Subcutaneous adipose tissue (tissue), 4 donors: ENCODE results near the gene FGF14. TPM values are rescaled to one million over a fixed set of nuclear protein-coding genes. Genes with fewer than 3 reads are reported as not detected.

Experiments
- CTCF ChIP-seq: fragments of 450-650 bp; IDR thresholded peaks from one replicate; pipeline ENCODE4 v1.5.1; 2016; ENCODE audit warnings: low read depth, mild to moderate bottlenecking, control low read depth, antibody characterized with exemption, moderate library complexity
- total RNA-seq, 4 donors: library from RNA; depleted of rRNA; stranded (reverse); fragments of >200 nt; gene quantifications; one replicate each; pipeline ENCODE4 v1.1.0, GENCODE V29; 2016

Gene FGF14
- total RNA-seq, 4 donors from 2014 or later = 0.17 to 3.6 (median 0.93) TPM

DNA sequence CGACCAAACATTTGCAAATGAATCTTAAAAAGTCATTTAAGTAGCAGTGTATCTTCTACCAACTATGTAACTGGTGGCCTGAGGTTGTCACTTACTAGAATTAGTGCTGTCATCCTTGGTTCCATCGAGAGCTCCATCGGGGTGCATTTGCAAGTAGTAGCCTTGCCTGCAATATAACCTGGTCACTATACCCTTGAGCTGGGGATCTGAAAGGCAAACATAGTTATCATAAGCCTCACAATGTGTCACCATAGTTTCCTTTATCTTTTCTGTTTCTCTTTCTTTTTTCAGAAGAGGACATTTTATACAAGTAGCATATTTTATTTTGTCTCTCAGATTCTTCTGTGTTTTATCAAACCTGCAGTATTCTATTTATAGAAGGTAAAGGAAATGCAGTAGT lies 526.8 kb downstream of the FGF14 start:
- no peak for TF ChIP-seq CTCF

GRCh38 chr13:101869553-101869952 lies 532.3 kb downstream of the FGF14 start:
- TF ChIP-seq CTCF = no peak

GRCh38 chr13:101868585-101869469 lies 533.0 kb downstream of the FGF14 start:
- no peak for TF ChIP-seq CTCF

DNA sequence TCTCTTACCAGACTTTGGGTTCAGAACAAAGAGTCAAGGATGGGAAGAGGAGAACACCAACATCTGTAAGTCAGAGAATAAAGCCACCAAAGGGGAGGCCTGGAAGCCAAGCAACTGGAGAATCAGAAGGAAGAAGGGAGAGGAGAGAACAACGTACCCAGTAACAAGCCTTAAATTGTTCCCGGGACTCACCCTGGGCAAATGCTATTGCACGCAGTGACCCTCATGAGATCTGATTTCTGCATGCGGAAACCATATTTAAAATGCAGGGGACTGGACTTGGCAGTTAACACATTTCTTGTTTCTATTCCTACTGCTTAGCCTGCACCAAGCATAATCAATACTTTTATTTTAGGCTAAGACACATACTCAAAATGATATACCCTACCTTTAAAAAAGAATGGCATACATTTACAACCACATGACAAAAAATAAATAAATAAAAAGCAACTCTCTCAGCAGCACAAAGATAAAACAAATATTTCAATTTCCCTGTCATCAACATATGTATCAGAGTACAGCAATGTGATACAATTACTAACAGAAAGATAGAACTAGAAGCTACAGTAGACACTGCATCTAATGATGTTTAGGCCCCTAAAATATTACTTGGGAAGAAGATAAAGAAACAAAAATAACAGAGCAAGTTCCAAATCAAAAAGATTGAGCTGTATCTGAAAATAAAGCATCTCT lies 534.8 kb downstream of the FGF14 start:
- TF ChIP-seq CTCF = no peak

GRCh38 chr13:101858860-101859259 lies 543.0 kb downstream of the FGF14 start:
- TF ChIP-seq CTCF = no peak

DNA sequence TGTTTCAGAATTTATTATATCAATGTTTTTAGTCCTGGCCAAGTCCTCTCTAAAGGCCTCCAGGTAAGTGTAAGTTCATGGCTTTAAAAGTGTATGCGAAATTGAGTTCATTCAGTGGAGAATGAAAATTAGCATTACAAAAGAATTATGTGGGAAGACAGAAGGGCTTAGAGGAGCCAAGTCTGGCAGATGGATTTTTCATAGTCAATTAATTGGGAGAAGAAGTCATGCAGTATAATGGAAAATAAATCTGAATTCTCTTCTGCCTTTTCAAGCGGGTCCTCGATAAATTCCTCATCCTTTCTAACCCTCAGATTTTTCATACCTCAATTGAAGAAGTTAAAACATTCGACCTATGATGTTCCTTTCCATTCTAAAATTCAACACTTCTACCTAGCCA lies 555.1 kb downstream of the FGF14 start:
- TF ChIP-seq CTCF = no peak

GRCh38 chr13:101846249-101846648 lies 555.6 kb downstream of the FGF14 start:
- TF ChIP-seq CTCF = no peak
